ENCODE data around the gene HIVEP1. TPM values are rescaled to one million over a fixed set of nuclear protein-coding genes. Genes with fewer than 3 reads are reported as not detected.

HIVEP1 gene
- total and polyA plus RNA-seq, 2 donors from 2014 or later, result 3.6 to 30.4 TPM

DNA sequence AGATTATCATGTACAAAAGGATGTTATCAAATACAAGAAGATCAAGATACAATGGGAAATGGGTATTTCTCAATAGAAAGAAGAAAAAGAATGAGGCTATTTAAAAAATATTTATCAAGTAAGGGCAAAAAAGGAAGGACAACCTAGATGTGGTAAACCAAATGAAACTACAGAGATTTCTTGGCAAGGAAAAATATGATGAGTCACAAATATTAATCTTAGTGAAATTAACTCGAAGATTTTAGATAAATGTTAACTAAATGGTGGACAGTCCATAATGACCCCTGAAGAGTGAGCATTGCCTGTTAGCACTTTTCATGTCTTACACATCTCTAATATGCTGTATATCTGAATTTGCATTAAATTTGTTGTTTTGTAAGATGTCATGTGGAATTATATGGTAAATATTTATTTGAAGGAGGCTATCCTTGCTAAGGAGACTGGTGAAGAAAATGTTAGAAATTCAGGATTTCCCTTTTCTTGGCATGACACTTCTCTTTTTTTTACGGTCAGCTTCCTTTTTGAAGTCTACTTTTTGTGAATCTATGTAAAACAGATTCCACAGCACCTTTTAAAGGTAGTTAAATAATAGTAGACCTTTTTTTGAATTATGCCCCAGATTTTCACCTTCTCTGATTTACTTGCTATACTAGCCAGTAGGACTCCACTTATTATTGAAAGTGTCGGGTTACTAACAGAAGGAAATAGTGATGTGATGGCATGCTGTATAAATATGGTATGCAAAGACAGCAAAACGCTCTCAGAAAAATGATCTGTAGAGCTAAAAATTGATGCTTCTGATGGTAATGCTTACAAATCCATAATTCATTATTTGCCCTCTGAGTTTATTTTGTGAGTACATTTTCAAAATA lies 120.5 kb downstream of the HIVEP1 start:
- Histone ChIP-seq H3K9me3 (ENCODE audit: control insufficient read depth in 2 of 3, insufficient read depth in 1 of 3, low read length in 3 of 3) (no peaks in the 10 kb centered on the region), H3K9ac (ENCODE audit: low read length in 3 of 3) (no peak overlapping the region), H3K4me1 (ENCODE audit: control insufficient read depth in 2 of 3, insufficient read depth in 2 of 3, low read depth in 1 of 3, low read length in 3 of 3) (no peaks in the 10 kb centered on the region), H3K36me3 (ENCODE audit: control insufficient read depth in 2 of 3, insufficient read depth in 3 of 3, low read length in 3 of 3) (no peaks in the 10 kb centered on the region), H3K27me3 (ENCODE audit: control insufficient read depth, insufficient read depth, low read length) (no peaks in the 10 kb centered on the region), H3K27ac (ENCODE audit: low read depth in 2 of 2, low read length in 2 of 2) (no peak overlapping the region), H3K4me3 (ENCODE audit: low read length in 3 of 3) (no peak overlapping the region)
- FAIRE-seq, result no peak
- DNase-seq, result no peak
- intact Hi-C loops (cut with DNase I), result no loop called here
- TF ChIP-seq, protein P1, sequence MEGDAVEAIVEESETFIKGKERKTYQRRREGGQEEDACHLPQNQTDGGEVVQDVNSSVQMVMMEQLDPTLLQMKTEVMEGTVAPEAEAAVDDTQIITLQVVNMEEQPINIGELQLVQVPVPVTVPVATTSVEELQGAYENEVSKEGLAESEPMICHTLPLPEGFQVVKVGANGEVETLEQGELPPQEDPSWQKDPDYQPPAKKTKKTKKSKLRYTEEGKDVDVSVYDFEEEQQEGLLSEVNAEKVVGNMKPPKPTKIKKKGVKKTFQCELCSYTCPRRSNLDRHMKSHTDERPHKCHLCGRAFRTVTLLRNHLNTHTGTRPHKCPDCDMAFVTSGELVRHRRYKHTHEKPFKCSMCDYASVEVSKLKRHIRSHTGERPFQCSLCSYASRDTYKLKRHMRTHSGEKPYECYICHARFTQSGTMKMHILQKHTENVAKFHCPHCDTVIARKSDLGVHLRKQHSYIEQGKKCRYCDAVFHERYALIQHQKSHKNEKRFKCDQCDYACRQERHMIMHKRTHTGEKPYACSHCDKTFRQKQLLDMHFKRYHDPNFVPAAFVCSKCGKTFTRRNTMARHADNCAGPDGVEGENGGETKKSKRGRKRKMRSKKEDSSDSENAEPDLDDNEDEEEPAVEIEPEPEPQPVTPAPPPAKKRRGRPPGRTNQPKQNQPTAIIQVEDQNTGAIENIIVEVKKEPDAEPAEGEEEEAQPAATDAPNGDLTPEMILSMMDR (IDR thresholded peaks at IDR 0.05; ENCODE audit: borderline replicate concordance, extremely low read depth, insufficient read depth), result no peak

DNA sequence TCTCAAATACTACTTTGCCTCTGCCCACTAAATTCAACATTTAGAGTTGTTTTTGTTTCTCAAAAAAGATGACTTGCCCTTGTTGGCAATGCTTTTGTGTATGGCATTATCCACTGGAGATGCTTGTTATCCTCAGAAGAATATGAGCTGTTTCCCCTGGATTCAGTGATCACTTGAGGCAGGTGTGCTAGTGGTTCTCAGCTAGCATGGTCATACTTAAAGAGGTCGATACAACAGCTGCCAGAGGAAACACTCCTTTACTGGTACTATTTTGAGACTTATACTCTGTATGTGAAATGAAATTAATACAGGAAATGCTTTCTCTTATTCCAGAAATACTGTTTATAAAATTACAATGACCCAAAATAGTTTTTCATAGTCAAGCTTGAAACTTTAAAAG lies 122.5 kb downstream of the HIVEP1 start:
- Histone ChIP-seq H3K27ac (ENCODE audit: low read depth in 2 of 2, low read length in 2 of 2) (no peak overlapping the region), H3K27me3 (ENCODE audit: control insufficient read depth, insufficient read depth, low read length) (no peaks in the 10 kb centered on the region), H3K4me3 (ENCODE audit: low read length in 3 of 3) (no peak overlapping the region), H3K9ac (ENCODE audit: low read length in 3 of 3) (no peak overlapping the region), H3K4me1 (ENCODE audit: control insufficient read depth in 2 of 3, insufficient read depth in 2 of 3, low read depth in 1 of 3, low read length in 3 of 3) (no peaks in the 10 kb centered on the region), H3K9me3 (ENCODE audit: control insufficient read depth in 2 of 3, insufficient read depth in 1 of 3, low read length in 3 of 3) (no peaks in the 10 kb centered on the region), H3K36me3 (ENCODE audit: control insufficient read depth in 2 of 3, insufficient read depth in 3 of 3, low read length in 3 of 3) (peaks cover 0 to 6% (median 4%) of the 10 kb centered on the region in 3 donors)
- DNase-seq (no peak), FAIRE-seq (no peak)
- intact Hi-C loops (cut with DNase I), result no loop called here
- TF ChIP-seq, protein P1 (IDR thresholded peaks at IDR 0.05; ENCODE audit: borderline replicate concordance, extremely low read depth, insufficient read depth), result no peak

DNA sequence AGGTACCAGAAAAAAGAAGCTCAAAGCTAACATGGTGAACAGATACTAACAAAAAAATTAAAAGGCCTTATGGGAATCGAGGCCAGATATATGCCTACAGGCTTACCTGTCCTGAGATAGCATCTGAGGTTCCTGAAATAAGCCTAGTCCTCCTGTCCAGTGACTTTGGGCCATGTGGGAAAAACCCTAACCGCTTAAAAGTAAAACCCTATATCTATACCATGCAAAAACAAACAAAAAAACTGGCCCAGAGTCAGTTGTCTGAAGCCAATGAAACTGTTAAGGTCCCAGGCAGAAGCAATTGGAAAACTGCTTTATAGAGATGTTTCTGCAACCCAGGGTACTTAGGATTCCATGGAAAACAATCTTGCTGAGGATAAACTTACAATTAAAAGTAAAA lies 122.9 kb downstream of the HIVEP1 start:
- intact Hi-C loops (cut with DNase I), result no loop called here
- Histone ChIP-seq H3K9me3 (ENCODE audit: control insufficient read depth in 2 of 3, insufficient read depth in 1 of 3, low read length in 3 of 3) (no peaks in the 10 kb centered on the region), H3K4me3 (ENCODE audit: low read length in 3 of 3) (no peak overlapping the region), H3K9ac (ENCODE audit: low read length in 3 of 3) (no peak overlapping the region), H3K27me3 (ENCODE audit: control insufficient read depth, insufficient read depth, low read length) (no peaks in the 10 kb centered on the region), H3K4me1 (ENCODE audit: control insufficient read depth in 2 of 3, insufficient read depth in 2 of 3, low read depth in 1 of 3, low read length in 3 of 3) (no peaks in the 10 kb centered on the region), H3K36me3 (ENCODE audit: control insufficient read depth in 2 of 3, insufficient read depth in 3 of 3, low read length in 3 of 3) (peaks cover 0 to 7% (median 5%) of the 10 kb centered on the region in 3 donors), H3K27ac (ENCODE audit: low read depth in 2 of 2, low read length in 2 of 2) (no peak overlapping the region)
- FAIRE-seq (no peak), DNase-seq (no peak)
- TF ChIP-seq, protein P1 (IDR thresholded peaks at IDR 0.05; ENCODE audit: borderline replicate concordance, extremely low read depth, insufficient read depth), result no peak
